GM18951 (cell line): ENCODE results near the gene RALBP1.
"Not testable (repeated sequence)": the region's sequence is repeated elsewhere in the genome, so short reads cannot be mapped to it uniquely, and the experiment has no call there.

Source experiments
- POLR2A ChIP-seq: IDR thresholded peaks from 4 replicates; pipeline ENCODE4 v1.6.1; 2011; ENCODE audit warnings: mild to moderate bottlenecking; ENCODE audit not compliant: insufficient read length, insufficient read depth; ENCODE audit errors: extremely low read depth
- in situ Hi-C: fragments of 300-500 bp; cut with MboI; formaldehyde crosslinking; loops from one replicate; pipeline ENCODE4 v1.12.0; 2022; ENCODE audit warnings: low sequenced_read_pairs, mixed read lengths, inconsistent platforms; ENCODE audit not compliant: unreplicated experiment

RALBP1 gene

GRCh38 chr18:9474983-9475642 lies at the start of gene RALBP1:
TSS of gene RALBP1 (plus strand) at chr18:9475513. CDS start at chr18:9513046, 37,533 bp downstream.
- TF ChIP-seq POLR2A, result peak; percentile 89
- in situ Hi-C loops, result no loop called here

- TF ChIP-seq POLR2A, result no peak
- in situ Hi-C loops, result no loop called here
Observed at GRCh38 chr18:9426753-9427152, 48.6 kb upstream of the RALBP1 start.

GRCh38 chr18:9428301-9428706 lies 47.0 kb upstream of the RALBP1 start:
- in situ Hi-C loops, result no loop called here

DNA sequence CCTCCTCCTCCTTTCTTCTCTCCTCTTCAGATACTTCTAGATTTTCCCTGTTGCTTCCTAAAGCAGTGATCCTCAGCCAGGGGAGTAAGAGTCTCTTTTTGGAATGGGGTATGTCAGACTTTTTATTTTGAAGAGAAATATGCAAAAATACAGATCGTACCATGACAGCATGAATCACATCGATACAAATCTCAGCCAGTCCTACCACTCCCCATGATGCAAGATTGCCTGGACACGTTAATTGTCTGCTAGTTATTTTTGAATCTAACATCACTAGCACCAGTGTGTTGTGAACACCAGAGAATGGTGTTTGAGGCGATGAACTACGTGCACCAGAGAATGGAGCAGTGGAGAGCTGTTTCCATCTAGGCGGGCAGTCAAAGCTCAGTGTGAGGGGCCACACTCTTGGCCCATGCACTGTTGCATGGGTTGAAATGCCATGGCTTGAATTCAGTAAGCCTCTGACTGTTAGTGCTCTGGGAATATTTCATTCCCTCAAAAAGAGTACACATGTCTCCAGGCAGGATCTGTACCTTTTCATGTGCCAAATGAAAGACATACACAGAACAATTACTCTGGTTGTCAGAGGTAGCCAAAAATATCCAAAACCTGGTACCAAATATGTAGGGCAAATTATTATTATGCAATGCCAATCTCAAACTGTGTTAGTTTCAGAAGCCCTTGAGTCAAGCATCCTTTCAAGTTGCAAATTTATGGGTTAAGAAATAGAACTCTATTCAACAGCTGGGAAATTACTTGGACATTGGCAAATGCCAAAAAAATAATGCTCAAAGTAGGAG lies 46.3 kb upstream of the RALBP1 start:
- no peak for TF ChIP-seq POLR2A
- in situ Hi-C loops, result no loop called here

More at GRCh38 chr18:9428301-9428706, 47.0 kb upstream of the RALBP1 start:
- no peak for TF ChIP-seq POLR2A

DNA sequence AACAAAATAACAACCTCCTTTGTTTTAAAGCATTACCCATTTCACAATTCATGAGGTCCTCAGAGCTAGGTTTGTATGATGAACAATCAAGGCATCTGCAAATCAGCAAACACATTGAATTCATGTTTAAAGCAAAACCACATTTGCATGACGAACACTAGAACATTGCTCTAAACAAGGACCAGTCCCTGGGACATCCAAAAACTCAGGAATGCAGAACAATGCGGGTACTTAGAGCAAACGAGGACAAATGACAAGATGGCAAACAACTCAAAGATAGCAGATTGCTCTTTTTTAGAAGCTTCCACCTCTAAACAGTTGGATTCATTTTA lies 45.7 kb upstream of the RALBP1 start:
- in situ Hi-C loops, result no loop called here
- TF ChIP-seq POLR2A, result no peak

- in situ Hi-C loops, result not testable (repeated sequence)
Observed at GRCh38 chr18:9430315-9430714, 45.0 kb upstream of the RALBP1 start.

DNA sequence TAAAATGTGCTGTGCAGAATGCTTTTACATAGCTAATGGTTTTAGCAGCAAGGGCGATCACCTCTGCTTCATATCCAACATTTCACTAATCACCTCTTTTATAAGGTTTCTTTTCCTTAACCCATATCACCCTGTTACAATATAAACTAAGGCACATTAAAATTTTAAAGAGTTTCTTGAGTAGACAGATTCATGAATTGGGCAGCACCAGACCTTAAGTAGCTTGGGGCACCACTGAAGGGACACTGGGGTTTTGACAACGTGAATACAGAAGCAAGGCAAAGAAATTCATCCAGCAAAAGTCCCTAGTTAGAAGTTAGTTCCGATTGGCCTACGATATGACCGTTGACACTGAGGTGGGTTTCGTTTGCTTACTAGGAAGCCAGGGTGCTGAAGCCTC lies 44.0 kb upstream of the RALBP1 start:
- in situ Hi-C loops, result no loop called here
- no peak for TF ChIP-seq POLR2A

DNA sequence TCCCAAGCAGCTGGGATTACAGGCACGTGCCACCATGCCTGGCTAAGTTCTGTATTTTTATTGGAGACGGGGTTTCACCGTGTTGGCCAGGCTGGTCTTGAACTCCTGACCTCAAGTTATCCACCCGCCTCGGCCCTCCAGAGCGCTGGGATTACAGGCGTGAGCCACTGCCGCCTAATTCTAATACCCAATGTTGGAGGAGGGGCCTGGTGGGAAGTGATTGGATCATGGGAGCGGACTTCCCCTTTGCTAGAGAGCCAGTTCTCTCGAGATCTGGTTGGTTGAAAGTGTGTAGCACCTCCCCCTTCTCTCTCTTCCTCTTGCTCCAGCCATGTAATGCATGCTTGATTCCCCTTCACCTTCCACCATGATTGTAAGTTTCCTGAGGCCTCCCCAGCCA lies 42.2 kb upstream of the RALBP1 start:
- in situ Hi-C loops, result not testable (repeated sequence)

DNA sequence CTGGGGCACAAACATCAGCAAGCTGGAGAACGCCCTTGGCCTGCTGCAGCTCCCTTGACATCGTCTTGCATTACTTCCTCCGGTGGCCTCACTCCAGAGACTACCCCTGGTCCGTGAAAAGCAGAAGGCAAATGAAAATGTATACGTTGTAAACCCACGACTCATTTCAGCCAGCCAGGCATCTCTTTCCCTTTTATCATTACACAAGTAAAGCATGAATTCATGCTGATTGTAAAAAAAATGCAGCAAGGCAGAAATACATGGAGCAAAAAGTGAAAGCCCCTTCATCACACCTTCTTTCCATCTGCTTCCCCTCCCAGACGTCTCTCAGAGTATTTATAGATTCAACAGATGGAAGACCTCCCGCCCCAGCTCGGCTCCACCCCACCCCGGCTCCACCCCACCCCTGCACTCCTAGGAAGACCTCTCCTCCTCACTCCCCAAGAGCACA lies 41.6 kb upstream of the RALBP1 start:
- TF ChIP-seq POLR2A, result no peak
- in situ Hi-C loops, result no loop called here

DNA sequence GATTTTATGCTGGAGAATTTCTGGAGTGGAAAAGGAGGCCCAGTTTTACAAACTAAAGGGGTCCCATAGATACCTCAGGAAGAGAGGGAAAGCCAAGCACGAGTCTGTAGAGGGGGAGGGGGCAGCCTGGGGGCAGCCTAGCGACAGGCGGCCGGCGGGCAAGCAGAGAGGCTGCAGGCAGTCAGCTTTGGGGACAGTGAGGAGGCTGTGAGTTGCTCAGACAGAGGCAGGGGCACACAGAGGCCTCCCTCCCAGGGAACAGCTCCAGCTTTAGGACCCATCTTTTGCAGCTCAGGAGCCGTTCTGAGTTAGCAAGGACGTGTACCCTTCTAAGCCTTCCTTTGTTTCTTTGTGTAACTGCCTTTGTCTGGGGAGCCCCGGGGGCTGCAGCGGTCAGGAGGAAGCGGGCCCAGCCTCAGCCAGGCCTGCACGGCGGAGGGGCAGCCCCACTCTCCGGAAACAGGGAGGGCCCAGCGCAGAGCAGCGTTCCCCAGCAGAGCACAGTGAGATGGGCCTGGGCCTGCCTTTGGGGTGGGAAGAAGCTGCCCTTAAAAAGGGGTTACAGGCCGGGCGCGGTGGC lies 41.1 kb upstream of the RALBP1 start:
- TF ChIP-seq POLR2A, result no peak
- in situ Hi-C loops, result no loop called here

DNA sequence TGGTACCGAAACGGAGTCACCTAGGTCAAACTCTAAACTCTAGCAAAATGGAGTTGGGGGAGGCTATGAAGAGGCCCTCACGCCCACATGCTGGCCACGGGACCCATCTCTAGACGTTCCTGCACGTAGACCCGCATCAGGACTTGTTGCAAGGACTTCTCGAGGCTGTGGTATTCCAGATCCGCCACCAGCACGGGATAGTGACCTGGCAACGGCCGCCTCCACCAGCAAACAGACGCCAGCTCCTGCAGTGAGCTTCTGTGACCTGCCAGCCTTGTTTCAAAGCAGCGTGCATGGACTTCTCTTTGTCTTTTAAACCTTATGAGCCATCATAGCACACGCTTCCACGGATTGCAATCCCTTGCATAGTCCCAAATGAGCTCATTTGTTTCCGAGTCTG lies 40.3 kb upstream of the RALBP1 start:
- in situ Hi-C loops, result no loop called here
- no peak for TF ChIP-seq POLR2A

- no peak for TF ChIP-seq POLR2A
- in situ Hi-C loops, result no loop called here
Observed at GRCh38 chr18:9436206-9436929, 38.9 kb upstream of the RALBP1 start.

DNA sequence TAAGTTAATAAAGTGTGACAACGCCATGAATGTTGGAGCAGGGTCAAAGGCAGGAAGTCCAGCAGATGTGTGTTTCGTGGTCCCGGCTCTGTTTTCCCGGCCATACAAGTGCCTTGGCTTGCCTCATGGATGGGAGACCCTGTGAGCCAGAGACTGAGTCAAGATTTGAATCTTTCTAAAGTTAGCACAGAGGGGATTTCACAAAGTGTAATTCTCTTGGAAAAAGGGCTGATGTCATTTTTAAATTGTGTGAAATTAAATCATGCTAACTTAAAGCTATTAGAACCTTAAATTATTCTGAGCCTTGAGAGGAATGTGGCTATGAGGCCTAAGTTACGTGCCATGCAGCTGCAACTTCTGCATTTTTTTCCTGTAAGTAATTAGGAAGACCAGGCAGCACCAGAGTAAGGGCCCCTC lies 38.3 kb upstream of the RALBP1 start:
- in situ Hi-C loops, result no loop called here
- TF ChIP-seq POLR2A, result no peak

DNA sequence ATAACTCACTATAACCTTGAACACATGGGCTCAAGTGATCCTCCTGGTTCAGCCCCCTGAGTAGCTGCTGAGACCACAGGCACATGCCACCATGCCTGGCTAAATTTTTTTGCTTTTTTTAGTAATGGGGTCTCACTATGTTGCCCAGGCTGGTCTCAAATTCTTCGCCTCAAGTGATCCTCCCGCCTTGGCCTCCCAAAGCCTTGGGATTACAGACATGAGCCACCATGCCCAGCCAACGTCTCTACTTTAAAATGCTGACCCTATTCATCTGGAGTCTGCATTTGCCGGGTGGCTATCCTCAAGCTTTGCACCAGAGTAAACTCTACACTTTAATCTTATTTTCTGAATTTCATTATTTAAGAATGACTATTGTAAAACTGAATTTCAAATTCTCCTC lies 37.6 kb upstream of the RALBP1 start:
- in situ Hi-C loops, result no loop called here
- TF ChIP-seq POLR2A, result no peak

GRCh38 chr18:9441061-9441460 lies 34.3 kb upstream of the RALBP1 start:
- in situ Hi-C loops, result no loop called here
- TF ChIP-seq POLR2A, result no peak
